Stimulated activated CD8-positive, alpha-beta memory T cell treated with anti-CD3 and anti-CD28 coated beads, Interleukin-12 subunit alpha, Interleukin-12 subunit beta, amount 100 ng/mL, for 1 hour (primary cell): ENCODE data around the gene CRABP1.
"Not testable (repeated sequence)": the region's sequence is repeated elsewhere in the genome, so short reads cannot be mapped to it uniquely, and the experiment has no call there.

Experiments used
- DNase-seq: peaks from one replicate; pipeline ENCODE4 v3.0.0-alpha.2; 2020; ENCODE audit warnings: low read depth

Gene CRABP1

DNA sequence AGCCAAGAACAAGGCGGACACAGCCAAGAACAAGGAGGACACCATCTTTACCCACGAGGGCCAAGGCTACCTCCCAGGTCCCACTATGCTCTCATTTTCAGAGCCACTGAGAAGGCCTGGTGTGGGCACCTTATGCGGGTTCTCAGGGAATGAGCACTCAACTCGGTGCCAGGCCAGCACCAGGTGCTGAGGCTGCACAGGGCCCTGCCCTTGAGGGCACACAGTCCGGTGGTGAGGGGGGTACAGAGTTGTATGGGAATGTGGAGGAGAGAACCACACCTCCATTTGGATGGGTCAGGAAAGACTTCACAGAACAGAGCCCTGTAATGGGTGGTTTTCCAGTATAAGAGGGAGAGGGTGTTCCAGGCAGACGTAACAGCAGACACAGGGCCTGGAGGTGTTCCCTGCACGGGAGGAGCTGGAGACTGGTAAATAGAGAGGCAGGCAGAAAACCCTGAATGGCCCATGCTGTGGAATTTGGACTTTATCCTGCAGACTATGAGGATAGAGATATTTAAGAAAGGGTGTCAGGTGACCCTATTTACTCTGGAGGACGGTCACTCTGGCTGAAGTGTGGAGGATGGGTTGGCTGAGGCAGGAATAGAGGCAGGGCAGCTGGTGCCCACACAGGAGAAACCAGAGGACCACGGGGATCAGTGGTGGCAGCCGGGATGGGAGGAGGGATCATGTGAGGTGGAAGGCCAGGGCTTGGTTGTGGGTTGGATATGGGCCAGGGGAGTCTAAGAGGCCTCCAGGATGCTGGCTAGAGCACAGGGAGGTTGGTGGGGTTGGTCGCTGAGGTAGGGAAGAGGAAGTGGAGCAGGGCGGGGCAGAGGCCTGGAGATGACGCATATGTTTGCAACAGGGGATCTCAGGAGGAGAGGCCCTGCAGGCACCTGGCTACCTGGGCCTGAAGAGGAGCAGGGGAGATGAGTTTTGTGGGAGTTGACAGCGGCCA, 34.6 kb downstream of the CRABP1 start:
- no peak for DNase-seq

DNA sequence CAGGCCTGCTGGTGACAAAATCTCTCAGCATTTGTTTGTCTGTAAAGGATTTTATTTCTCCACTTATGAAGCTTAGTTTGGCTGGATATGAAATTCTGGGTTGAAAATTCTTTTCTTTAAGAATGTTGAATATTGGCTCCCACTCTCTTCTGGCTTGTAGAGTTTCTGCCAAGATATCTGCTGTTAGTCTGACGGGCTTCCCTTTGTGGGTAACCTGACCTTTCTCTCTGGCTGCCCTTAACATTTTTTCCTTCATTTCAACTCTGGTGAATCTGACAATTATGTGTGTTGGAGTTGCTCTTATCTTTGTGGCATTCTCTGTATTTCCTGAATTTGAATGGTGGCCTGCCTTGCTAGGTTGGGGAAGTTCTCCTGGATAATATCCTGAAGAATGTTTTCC, 40.0 kb downstream of the CRABP1 start:
- not testable (repeated sequence) for DNase-seq

DNA sequence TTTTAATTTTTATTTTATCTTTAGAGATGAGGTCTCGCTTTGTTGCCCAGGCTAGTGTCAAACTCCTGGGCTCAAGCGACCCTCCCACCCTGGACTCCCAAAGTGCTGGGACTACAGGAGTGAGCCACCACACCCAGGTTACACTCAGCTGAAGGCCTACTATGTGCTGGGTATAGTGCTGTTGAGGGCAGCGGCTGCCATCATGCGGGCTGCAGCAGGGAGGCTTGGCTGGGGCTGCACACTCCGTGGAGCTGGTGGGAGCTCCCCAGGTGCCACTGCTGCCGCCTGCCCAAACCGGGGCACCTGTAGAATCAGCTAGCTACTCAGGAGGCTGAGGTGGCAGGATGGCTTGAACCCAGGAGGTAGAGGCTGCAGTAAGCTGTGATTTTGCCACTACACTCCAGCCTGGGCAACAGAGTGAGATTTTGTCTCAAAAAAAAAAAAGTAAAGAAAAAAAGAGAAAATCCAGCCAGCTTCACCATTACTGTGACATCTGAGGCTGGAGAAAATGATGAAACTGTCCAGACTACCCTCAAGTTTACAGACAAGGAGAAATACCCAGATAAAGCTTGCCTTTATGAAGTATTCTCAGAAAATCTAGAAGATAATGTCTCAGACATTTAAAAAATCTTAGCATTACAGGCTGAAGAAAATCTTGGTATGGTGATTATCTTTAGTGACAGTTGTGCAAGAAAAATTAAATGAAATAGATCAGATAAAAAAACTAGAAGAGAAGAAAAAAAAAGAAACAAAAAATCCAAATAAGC, 42.1 kb downstream of the CRABP1 start:
- no peak for DNase-seq

DNA sequence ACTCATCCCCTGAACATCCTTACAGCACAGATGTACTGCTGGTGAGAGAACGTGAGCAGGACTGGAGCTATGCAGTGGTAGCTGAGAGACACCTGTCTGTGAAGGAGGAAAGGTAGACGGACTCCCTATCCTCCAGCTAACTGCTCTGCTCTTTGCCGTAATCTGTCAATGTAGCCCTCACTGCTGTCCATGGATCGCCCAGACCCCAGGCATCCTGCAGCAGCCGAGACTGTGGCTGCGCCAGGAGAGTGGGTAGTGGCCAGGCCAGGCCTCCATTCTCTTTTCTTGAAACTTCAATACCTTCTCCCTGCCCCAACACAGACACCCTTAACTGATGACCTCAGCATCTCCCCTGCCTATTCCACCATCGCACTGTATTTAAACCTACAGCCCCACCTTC, 44.5 kb downstream of the CRABP1 start:
- DNase-seq, result no peak

DNA sequence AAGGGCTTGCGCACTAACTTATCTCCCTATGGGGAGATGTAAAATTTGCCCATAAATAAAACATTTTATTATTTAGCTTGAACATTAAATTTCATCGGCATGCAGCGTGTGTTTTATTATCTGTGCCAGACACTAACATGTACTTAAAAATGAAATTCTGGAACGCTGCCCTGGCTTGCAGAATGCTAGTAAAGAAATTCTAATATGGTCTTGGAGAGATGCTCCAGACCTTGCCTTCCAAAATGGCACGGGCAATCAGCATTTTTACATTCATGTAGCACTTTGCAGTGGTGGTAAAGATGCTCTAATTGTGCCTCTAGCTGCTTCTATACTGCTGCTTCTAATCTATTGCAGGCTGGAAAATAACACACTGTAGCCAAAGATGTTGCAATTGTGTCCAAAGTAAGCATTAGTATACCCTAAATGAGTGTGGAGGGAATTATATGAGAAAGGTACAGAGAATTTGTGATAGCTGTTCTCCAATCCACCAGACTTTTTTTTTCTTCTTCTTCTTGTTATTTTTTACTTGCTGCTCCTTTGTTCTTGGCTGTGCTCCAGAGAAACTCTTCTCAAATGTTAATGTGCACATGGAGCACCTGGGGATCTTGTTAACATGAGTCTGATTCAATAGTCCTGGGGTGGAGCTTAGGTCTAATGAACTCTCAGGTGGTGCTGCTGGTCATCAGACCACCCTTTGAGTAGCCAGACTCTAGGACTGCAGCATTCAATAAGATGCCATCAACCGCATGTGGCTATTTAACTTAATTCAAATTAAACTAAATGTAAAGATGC, 47.3 kb downstream of the CRABP1 start:
- DNase-seq, result no peak

DNA sequence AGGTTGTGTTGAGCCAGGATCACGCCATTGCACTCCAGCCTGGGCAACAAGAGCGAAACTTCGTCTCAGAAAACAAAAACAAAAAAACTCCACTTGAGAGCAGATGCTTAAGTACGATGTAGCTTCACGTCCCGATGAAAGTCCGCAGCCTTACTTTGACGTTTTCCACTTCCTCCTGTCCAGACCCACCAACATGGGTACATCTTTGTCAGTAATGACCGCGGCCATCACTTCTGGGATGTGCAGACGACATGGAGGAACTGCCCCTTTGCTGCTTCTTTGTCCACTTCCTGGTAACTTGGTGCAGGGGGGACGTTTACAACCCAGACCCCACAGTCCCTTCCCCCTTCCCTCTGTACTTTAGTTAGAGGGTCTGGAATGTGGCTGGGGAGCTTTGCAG, 48.7 kb downstream of the CRABP1 start:
- DNase-seq, result no peak

DNA sequence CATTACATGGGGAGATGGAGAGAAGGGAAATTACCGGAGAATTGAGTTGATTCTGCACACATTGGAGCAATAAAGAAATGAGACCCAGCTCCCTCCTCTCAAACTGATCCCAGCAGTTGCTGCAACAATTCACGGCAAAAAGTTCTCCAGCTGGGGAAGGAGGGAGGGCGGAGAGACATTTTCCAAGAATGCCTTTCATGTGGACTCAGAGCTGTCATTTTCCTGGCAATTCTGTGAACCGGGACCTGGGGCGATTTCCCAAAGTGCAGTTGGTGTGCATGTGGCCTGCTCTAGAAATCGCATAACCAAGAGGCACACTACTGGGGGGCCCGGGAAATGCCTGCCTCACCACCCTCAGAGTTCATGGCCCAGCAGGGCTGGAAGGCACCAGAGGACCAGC, 49.2 kb downstream of the CRABP1 start:
- DNase-seq, result no peak

DNA sequence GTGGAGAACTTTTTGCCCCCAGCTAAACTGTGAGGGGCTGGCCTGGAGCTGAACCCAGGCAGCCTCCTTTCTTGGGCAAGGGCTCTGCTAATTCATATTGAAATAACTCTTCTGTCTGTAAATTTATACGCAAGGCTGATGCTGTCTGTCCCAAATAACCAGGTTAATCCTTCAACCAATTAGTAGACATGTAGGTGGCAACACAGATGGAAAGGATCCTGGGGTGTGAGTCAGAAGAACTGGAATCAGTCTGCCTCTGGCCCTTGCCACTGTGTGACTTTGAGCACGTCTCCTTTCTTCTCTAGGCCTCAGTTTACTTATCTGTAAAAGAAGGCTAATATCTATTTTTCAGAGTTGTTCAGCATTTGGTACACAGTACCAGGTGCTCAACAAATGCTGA, 49.6 kb downstream of the CRABP1 start:
- no peak for DNase-seq

DNA sequence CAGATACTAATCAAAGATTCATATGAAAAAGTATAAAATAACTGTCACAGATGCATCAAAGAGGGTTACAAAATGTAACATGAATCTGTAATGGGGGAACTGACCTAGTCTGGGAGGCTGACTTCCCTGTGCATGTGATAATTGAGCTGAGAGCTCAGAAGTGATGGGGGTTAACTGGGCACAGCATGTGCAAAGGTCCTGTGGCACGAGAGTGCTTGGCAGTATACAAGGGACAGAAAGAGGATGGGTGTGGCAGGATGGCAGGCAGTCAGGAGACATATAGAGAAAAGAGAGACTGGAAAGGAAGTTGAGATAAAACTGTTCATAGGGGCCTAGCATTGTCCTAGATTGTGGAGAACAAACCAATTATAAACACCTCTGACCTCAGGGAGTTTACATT, 50.1 kb downstream of the CRABP1 start:
- no peak for DNase-seq

DNA sequence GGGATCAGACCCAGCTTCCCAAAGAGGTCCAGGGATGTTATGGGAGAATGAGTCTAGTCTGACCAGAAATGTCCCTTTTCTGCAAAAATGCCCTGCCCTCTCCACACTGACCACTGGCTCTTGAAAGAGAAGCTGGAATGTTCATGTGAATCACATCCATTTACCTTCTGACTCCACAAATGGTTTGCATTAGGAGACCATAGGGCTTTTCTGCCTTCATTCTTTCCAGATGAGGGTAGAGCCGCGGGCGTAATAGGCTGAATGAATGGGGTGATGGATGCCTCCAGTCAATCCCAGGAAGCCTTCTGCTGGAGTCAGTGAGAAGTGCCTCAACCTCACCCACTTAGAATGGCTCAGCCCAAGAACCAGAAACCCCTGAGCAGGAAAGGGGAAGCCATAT, 50.7 kb downstream of the CRABP1 start:
- no peak for DNase-seq

DNA sequence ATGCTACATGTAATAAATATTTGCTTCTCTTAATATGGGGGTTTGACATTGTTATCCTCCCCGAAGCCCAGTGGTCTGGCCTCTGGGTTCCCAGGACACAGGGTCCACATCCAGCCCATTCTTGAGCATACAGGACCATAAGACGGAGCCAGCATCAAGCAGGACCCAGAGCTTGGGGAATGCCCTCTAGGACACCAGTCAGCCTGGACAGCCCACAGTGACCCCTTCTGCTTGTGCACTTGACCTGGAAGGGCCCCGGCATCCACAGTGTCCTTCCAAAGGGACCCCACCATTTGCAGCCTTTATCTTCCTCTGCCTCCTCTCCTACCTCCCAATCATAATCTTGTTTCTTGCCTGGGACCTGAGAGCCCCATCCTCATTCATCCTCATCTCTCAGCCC, 51.6 kb downstream of the CRABP1 start:
- no peak for DNase-seq

DNA sequence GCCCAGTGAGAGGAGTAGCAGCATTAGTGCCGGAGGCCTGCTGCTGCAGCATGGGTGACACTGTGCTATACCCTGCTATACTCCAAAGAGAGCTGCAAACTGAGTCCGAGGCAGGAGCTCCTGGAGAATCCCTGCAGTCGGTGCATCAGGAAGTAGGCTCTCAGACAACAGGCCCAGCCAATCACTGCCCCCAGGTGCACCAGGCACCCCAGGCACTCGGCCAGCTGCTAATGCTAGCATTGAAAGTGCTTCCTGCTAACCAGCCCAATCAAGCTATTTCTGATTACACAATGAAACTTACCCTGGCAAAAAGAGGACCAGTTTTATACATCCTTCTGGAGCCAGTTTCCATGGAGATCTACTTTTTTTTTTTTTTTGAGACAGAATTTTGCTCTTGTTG, 52.3 kb downstream of the CRABP1 start:
- no peak for DNase-seq

DNA sequence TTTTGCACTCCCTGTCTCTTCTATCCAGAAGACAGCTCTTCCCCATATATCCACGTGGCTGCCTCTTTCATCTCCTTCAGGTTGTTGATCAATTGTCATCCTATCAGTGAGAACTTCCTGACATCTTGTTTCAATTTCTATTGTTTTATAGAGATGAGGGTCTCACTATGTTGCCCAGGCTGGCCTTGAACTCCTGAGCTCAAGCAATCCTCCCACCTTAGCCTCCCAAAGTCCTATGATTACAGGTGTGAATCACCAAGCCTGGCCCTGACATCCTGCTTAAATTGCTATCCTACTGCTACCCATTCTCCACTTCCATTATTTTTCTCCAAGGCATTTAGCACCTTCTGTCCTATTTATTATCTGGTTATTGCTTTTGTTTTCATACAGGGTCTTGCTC, 53.0 kb downstream of the CRABP1 start:
- DNase-seq, result no peak

DNA sequence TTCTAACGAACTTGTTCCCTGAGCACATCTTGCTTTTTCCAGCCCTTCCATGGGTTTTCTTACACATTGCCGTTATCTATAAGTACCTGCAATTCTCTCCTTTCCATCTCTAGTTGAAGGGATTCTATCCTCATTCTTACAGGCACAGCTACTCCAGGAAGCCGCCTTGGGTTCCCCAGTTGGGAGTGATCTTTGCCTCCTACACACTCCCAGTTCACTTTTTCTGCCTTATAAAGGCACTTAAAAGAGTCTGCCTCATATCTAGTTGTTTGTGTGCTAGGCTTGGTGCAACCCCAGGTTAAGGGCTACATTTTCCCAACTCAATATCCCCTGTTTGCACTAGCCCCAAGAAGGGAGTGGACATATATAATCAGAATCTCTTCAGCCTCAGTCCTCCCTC, 53.9 kb downstream of the CRABP1 start:
- no peak for DNase-seq

DNA sequence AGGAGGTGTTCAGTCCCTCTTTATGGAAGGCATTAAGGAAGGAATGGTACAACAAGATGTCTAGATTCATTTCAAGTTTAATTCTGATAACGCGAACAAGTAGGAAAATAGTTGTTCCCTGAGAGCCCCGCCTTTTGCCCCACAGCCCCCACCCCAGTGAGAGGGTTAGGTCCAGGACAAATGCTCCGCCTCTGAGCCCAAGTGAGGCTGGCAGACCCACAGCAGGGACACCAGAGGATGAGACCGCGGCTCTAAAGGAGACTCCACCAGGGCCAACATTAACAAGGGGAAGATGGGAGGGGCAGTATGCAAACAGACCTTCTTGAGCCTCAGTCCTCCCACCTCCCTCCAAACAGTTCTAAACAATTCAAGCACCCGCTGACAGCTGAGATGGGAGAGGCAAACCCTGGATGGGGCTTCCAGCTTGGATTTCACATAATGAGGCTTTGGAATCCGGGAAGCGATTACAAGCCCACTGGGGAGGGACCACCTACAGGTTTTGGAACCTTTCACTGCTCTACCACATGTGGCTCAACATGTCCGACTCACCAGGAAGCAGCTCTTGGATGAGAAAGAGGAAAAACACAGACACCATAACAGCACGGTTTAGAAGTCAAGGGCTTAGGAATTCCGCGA, 54.9 kb downstream of the CRABP1 start:
- DNase-seq, result no peak

DNA sequence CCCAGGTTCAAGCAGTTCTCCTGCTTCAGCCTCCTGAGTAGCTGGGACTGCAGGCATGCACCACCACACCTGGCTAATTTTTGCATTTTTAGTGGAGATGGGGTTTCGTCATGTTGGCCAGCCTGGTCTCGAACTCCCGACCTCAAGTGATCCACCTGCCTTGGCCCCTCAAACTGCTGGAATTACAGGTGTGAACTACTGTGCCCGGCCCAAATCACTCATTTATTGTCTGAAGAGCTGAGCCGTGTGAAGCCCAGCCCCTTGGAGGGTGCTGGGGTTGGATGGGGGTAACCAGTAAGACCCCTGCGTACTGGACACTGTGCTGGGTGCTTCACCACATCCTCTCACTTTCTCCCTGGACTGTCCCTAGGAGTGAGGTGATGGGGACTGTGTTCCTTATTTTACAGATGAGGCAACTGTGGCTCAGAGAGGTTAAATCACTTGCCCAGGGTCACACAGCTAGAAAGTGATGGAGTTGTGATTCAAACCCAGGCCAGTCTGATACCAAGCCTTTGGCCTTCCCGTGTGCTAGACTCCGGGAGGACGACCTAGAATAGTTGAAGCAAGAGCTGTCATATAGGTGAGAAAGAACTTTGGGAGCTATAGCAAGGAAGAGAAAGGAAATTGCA, 56.1 kb downstream of the CRABP1 start:
- no peak for DNase-seq

DNA sequence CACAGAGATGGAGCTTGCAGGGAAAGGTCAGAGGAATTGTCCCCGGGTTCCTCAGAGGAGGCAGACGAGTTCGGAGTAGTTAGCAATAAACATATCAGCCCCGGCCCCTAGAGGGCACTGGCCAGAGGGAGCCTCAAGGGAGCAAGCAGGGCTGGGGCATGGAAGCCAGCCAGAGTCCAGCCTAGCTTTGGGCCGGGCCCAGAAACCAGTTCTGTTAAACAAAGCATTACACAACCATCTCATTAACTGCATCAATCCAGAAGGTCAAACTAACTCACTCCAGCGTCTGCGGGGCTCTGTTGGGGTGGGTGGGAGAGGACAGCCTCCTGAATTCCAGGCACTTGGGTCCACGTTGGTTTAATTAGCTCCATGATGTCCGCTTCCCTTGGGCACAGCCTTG, 56.8 kb downstream of the CRABP1 start:
- DNase-seq, result no peak

DNA sequence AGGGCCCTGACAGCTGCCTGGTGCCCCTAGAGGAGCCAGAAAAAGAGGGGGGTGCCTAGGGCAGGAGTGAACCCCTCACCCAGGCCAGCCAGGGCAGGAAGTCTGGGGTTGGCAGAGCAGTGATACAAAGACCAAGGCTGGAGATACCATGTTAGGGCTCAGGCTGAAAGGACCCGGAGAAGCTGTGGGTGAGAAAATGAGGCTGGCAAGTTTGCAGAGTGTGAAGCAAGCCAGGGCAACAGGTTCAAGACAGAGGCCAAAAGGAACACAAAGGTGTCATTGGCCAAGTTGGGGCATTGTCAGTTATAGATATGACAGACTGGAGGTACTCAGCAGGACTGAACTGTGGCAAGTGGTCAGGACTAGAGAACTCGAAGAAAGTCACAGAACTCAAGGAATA, 57.2 kb downstream of the CRABP1 start:
- no peak for DNase-seq
